Measurements from ENCODE around the gene CARD6. TPM values are rescaled to one million over a fixed set of nuclear protein-coding genes. Genes with fewer than 3 reads are reported as not detected.

The CARD6 gene
- total and polyA plus RNA-seq, 11 donors: 2.2 to 13.0 (median 5.6) TPM

GRCh38 chr5:40909264-40909663 is 68.1 kb downstream of the CARD6 start, which contains the start of gene C7:
Gene C7, plus strand, starts transcription at chr5:40909497. Its CDS starts 114 bp downstream, at chr5:40909611.
- peak within 1 kb of the TSS; percentile 1 to 56 (median 40) for H3K4me3 ChIP-seq
- DNase-seq (peak in 1 of 5 donors; percentile 10), ATAC-seq (peak; percentile 29 to 72 (median 65))

DNA sequence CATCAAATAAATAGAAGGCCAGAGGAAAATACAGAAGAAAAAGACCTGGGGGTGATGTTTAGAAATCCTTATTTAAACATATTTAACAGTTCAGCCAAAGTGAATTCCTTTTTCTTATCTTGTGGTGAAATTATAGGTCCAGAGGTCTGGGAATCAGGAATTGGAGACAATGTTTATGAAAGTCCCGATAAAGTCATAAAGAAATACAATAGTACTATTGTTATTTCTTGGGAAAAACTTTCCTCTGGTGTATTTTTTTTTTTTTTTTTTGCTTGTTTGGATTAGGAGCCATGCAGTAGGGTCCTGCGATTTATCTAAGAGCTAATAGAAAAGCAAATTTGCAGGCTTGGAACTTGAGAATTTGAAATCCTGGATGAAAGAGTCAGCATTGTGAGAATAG is 68.6 kb downstream of the CARD6 start:
- 46 to 66% (median 56%) methylated on average over 2 of the region's 2 CpGs for WGBS, 4 donors
- H3K4me3 ChIP-seq: peak overlapping the region; percentile 1 to 56 (median 40)
- no peak for DNase-seq
- H3K4me1 ChIP-seq: peaks cover 0 to 30% (median 9%) of the 10 kb centered on the region in 12 donors
- no peak for ATAC-seq
- intact Hi-C loops (cut with DNase I): loop anchor here (5.0 to 10.0 kb wide), 18 partner anchors 75 to 935 kb away; partner anchors contain the start of gene PLCXD3 (in 5 of the 10)
- no peaks in the 10 kb centered on the region for H3K9me3 ChIP-seq
- TF ChIP-seq CTCF (IDR thresholded peaks at IDR 0.05): no peak
- no peak for TF ChIP-seq POLR2A (IDR thresholded peaks at IDR 0.05)
- no peaks in the 10 kb centered on the region for H3K36me3 ChIP-seq
- H3K27me3 ChIP-seq: no peaks in the 10 kb centered on the region
- H3K27ac ChIP-seq: peak overlapping the region in 11 of 12 donors; percentile 18 to 77 (median 56)

More at GRCh38 chr5:40909264-40909663, 68.1 kb downstream of the CARD6 start, which contains the start of gene C7:
- Histone ChIP-seq H3K36me3 (no peaks in the 10 kb centered on the region), H3K9me3 (no peaks in the 10 kb centered on the region), H3K27ac (peak within 1 kb of the TSS in 11 of 12 donors; percentile 18 to 77 (median 56)), H3K27me3 (no peaks in the 10 kb centered on the region), H3K4me1 (peaks cover 0 to 33% (median 13%) of the 10 kb centered on the region in 12 donors)
- no peak for TF ChIP-seq CTCF (IDR thresholded peaks at IDR 0.05)
- TF ChIP-seq POLR2A (IDR thresholded peaks at IDR 0.05): no peak
- WGBS, 4 donors: 3 to 8% (median 7%) methylated on average over 3 of the region's 3 CpGs
- intact Hi-C loops (cut with DNase I): loop anchor here in 9 of 10 donors (5.0 to 10.0 kb wide), 16 partner anchors 208 to 936 kb away; partner anchors contain the start of gene PLCXD3 (in 5 of the 9)

Other genes with a start within 250 kb of the CARD6 start
- 10 to 100 TPM in 5 of 9 donors, 1 to 10 TPM in 4; 6.4 to 43.7 (median 12.3) TPM for gene PTGER4, start 161.5 kb upstream of the CARD6 start, total RNA-seq
- gene PTGER4, start 161.5 kb upstream of the CARD6 start, polyA plus RNA-seq: 1 to 10 TPM; 2.1 to 5.1 TPM
- 10 to 100 TPM; 11.3 to 20.0 (median 14.2) TPM for gene TTC33, start 85.4 kb upstream of the CARD6 start, total RNA-seq
- 10 to 100 TPM in 1 of 2 donors, 1 to 10 TPM in 1; 5.6 to 14.3 TPM for gene TTC33, start 85.4 kb upstream of the CARD6 start, polyA plus RNA-seq
- gene PRKAA1, start 43.0 kb upstream of the CARD6 start, total RNA-seq: 10 to 100 TPM; 36.4 to 53.3 (median 43.2) TPM
- 10 to 100 TPM; 13.5 to 18.8 TPM for gene PRKAA1, start 43.0 kb upstream of the CARD6 start, polyA plus RNA-seq
- 100 to 1,000 TPM in 7 of 9 donors, 10 to 100 TPM in 2; 32.7 to 838 (median 595) TPM for gene RPL37, start 6.1 kb upstream of the CARD6 start, total RNA-seq
- gene RPL37, start 6.1 kb upstream of the CARD6 start, polyA plus RNA-seq: 100 to 1,000 TPM; 848 to 898 TPM
- 100 to 1,000 TPM in 4 of 9 donors, 10 to 100 TPM in 5; 69.8 to 346 (median 89.2) TPM for gene C7, start 68.1 kb downstream of the CARD6 start, total RNA-seq
- 100 to 1,000 TPM in 1 of 2 donors, 10 to 100 TPM in 1; 69.5 to 252 TPM for gene C7, start 68.1 kb downstream of the CARD6 start, polyA plus RNA-seq
- gene MROH2B, start 230.0 kb downstream of the CARD6 start, total RNA-seq: not detected
- gene MROH2B, start 230.0 kb downstream of the CARD6 start, polyA plus RNA-seq: not detected